Mucosa of gallbladder (tissue), 1 donor: ENCODE results near the gene NPAS2. TPM values are rescaled to one million over a fixed set of nuclear protein-coding genes. Genes with fewer than 3 reads are reported as not detected.
A peak's percentile ranks its signal among the peaks of the same experiment; 100 is the strongest.

ENCODE experiments used
- DNase-seq: peaks from one replicate; pipeline ENCODE4 v3.0.0-alpha.2; 2020; ENCODE audit warnings: low spot score
- total RNA-seq: library from RNA; stranded (reverse); gene quantifications from one replicate; pipeline ENCODE4 v1.2.1, GENCODE V29; 2021
- donor health status: DM: no; HTN: no; CAD: no.

The NPAS2 gene
- total RNA-seq, 1 donor from 2014 or later, result 47.4 TPM

DNA sequence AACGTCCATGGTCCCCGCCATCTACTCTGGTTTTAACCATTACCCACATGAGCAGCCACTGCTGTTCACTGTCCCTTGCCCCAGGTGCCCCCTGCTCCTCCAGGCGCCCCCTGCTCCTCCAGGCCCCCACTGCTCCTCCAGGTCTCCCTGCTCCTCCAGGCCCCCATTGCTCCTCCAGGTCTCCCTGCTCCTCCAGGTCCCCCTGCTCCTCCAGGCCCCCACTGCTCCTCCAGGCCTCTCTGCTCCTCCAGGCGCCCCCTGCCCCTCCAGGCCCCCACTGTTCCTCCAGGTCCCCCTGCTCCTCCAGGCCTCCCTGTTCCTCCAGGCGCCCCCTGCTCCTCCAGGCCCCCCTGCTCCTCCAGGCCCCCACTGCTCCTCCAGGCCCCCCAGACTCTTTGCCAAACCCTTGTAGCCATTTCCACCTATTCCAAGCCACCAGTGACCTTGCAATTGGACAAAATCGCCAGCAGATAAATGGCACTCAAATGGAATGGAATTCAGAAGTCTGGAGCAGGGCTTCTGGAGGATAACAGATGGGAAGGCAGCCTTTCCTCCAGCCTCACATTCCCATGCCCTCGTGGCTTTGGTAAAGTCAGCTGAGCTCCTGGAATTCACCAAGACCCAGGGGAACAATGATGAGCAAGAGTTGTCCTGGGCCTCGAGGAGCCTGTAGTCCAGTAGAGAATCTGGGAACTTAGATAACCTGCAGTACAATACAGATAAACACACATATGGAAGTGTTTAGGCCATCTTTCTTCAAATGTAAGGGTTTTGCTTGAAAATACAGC, 168.9 kb downstream of the NPAS2 start:
- DNase-seq, result no peak

DNA sequence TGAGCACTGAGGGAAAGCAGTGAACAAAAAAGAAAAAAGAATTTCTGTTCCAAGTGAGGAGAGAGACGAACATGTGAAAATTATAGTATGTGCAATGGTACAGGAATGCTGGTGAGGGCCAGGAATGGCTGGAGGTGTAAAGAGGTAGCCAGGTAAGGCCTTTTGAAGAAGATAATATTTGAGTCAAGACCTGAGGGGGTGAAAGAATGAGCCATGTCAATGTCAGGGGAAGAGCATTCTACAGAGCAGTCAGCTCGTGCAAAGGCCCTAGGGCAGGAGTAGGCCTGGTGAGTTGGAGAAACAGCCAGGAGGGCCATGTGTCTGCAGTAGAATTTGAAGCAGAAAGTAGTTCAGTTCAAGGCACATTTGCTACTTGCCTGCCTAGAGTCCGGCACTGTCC, 169.7 kb downstream of the NPAS2 start:
- no peak for DNase-seq

DNA sequence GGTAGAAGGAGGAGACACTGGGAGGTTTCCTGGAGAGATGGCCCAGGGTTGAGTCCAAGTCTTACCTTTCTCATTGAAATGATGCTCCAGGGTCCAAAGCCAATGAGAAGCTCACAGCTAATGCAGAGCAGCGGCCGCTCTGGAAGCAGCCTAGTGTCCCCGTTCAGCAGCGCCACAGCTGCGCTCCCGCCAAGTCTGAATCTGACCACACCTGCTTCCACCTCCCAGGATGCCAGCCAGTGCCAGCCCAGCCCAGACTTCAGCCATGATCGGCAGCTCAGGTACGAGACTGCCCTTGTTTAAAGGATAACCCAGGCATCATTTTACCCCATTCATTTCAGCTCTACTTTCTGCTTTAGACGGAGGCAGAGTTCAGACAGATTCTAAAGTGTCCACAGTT, 170.2 kb downstream of the NPAS2 start:
- no peak for DNase-seq

DNA sequence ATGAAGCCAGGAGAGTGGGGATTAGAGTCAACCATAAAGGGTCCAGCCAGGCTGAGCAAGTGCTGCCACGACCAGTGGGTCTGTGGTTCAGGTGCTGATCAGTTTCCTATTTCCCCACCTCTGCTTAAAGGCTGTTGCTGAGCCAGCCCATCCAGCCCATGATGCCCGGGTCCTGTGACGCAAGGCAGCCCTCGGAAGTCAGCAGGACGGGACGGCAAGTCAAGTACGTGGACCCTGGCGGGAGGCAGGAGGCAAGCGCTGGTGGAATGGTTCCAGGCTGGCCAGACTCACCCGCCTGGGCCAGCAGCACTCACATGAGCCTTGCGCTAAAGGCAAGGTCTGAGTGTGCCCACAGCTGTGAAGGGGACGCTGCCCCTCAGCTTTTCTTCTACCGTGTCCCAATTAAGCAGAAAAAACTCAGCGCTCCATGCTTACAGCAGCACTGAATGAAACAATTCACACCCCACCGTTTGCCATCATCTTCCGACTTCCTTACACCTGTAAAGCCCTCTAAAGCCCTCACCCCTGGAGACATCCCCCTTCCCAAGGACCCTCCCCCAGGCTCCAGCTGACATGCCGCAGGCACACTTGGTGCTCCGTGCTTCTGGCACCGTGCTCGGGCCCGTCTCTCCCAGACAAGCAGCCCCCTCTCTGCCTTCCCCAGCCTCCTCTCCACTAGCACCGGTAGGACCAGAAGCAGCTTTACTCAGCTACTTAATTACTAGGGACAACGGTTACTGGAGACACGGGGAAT, 170.9 kb downstream of the NPAS2 start:
- no peak for DNase-seq

DNA sequence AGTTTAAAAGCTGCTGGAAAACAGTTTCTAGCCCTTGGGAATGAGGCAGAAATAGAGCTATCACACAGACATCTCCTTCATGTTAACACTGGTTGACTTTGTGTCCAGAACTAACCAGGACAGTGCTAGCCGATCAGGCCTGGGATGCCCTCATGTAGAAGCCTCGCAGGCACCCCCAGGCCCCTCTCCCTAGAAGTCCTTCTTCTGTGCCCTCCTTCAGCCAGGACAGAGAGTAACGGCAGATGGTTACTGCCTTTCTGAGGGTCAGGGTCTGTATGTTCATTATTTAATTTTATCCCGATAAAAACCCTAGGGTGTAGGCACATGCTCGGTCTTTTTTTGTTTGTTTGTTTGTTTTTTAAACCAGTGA, 171.4 kb downstream of the NPAS2 start:
- no peak for DNase-seq

DNA sequence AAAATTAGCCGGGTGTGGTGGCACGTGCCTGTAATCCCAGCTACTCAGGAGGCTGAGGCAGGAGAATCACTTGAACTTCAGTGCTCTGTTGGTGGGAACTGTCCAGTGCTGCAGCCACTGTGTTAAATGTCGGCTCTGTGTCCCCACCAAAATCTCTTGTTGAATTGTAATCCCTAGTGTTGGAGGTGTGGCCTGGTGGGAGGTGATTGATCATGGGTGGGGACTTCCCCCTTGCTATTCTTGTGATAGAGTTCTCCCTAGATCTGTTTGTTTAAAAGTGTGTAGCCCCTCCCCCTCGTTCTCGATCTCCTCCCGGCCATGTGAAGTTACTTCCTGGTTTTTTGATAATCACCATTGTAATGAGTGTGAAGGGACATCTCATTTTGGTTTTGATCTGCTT, 172.3 kb downstream of the NPAS2 start:
- no peak for DNase-seq

DNA sequence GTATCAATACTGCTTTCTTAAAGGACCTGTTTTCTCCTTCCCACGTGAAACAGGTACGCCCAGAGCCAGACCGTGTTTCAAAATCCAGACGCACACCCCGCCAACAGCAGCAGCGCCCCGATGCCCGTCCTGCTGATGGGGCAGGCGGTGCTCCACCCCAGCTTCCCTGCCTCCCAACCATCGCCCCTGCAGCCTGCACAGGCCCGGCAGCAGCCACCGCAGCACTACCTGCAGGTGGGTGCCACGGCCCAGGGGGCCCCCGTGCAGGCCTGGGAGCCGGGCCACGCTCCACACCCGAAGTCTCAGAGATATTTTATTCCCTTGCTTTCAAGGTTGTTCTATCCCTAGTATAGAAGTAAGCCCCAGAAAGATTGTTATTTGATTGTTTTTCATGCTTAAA, 173.4 kb downstream of the NPAS2 start:
- no peak for DNase-seq

DNA sequence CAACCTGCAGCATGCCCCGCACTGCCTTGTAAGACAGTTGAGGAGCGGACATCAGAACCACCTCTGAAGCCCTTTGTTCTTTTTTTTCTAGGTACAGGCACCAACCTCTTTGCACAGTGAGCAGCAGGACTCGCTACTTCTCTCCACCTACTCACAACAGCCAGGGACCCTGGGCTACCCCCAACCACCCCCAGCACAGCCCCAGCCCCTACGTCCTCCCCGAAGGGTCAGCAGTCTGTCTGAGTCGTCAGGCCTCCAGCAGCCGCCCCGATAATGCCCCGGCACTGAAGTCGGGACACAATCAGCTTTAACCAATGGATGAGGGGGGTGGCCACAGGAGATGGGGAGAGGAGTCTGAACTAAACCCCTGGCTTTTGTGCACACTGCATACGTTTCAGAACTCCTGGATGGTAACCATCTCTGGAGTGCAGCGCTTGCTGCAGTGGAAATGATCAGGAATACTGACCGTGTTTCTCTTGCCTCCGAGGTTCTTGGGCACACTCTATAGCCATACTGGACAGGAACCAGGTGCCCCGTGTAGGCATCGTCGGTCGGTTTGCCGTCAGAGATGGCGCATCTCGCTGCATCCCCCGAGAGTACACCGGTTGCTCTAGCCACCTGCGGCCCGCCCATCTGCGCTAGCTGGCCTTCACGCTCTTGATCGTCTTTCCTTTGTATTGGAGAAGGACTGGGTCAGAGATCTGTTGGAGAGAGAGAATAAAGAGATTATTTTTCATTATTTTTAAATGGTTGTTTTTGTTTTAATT, 175.6 kb downstream of the NPAS2 start:
- no peak for DNase-seq

DNA sequence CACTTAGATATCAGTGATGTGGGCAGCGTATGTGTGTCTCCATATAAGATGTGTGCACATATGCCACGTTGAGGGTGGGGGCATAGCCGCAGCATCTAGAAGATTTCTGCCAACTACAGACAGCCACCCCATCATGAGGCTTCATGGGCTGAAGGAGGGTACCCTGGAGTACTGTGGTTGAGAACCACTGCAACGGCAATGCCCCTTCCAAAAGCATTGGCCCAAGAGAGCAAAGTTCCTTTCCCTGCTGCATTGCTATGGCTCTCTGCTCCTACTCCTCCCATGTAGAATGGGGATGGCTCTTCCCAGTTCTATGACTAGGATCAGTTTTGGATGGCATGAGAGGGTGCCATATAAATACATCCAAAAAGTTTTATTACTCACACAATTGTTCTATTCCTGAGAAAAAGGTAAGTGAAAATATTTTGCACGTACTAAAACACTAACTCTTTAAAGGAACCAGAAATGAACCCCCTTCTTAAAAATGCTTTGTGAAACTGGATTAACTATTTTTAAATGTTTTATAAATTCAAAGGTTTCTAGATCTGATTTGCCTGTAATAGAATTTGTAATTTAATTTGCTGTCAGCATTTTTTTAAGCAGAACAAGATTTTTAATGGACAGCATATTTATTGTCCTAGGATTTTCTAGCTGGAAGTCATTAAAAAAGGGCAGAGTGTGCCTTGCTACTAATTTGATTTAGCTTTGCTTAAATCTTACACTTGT, 177.7 kb downstream of the NPAS2 start:
- no peak for DNase-seq

DNA sequence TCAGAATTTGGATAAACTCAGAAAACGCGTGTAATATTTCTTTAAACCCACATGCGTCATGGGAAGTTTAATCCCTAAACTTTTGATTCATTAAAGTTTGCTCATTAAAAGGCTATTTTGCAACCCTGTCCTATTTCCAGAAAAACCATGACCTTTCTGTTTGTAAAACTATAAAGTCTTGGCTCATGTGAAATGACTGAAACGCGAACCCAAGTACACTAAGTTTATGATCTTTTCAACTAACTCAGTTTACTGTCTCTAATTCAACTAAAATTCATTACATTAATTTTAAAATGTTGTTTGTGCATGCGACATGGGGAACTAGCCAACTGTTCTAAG, 178.3 kb downstream of the NPAS2 start:
- DNase-seq, result no peak

DNA sequence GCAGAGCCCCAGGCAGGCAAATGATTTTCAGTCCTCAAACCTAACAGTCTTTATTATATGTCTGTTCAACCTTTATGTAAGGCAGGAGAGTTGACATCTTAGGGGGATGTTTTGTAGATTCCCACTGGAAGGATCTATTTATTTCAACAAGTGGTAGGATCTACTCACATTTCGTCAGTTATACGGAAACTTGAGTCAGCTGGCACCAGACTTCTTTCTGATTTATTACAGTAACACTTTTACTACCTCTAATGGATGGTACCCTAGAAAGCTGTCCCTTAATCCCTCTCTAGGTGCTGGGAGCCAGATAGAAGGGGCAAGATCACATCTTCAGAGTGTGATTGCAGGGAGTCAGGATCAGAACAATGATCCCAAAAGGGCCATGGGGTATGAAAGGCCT, 180.1 kb downstream of the NPAS2 start:
- DNase-seq, result no peak

DNA sequence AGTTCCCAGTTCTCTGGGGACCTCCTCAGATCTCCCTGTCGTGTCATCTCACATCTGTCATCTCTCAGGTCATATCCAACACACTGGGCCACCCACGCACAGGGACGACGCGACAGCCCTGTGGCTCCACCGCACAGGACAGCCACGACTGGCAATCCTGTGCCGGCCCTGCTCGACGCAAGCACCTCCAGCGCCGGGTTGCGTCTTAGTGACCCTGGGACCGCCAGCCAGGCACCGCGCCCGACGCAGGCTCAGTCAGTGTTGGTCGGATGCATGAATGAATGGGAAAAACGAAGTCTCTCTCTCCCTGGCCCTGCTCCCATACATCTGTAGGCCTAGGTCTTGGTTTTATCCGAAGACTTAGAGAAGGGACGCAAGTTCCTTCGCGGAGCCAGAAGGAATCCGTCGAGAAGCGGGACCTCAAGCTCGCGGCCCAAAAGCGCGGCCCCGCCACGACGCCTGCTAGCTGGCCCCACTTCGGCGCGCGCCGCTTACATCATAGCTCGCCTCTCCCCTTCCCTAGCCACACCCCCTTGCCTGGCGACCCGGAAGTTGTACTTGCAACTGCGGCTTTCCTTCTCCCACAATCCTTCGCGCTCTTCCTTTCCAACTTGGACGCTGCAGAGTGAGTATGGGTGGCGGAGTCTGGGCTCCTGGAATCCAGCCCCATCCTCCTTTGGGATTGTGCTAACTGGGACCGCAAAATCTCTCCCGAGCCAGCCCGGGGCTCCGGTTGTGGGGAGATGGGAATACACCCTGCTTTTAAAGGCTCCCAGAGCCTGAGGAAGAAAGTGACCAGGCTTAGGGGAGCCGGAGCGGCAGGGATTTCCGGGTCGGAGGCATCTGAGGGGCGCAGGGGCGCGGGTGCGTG, 182.0 kb downstream of the NPAS2 start, which contains the start of gene RPL31:
TSS of gene RPL31 (plus strand) at position 599 of the 871 bp plus-strand sequence. CDS start 413 bp downstream, outside the sequence.
- peak; percentile 96 for DNase-seq

DNA sequence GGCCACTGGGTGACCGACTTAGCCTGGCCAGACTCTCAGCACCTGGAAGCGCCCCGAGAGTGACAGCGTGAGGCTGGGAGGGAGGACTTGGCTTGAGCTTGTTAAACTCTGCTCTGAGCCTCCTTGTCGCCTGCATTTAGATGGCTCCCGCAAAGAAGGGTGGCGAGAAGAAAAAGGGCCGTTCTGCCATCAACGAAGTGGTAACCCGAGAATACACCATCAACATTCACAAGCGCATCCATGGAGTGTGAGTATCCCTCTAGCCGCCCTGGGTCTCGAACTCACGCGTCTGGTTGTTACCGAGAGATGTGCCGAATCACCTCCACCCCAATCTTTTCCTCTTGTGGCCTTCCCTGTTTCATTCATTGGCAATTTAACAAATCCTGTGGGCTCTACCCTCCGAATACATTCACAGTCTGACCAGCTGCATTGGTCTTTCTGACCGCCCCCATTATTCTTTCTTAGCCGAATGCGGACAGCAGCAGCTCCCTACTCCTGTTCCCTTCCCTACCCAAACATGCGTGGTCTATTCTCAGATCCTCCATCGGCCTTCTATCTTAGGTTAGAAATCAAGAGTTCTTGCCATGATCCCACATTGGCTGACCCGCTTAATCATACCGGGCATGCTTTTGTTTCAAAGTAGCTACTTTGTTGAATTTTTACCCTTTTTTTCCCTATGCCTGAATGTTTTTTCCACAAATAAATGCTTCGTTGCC, 182.8 kb downstream of the NPAS2 start:
- DNase-seq, result no peak

DNA sequence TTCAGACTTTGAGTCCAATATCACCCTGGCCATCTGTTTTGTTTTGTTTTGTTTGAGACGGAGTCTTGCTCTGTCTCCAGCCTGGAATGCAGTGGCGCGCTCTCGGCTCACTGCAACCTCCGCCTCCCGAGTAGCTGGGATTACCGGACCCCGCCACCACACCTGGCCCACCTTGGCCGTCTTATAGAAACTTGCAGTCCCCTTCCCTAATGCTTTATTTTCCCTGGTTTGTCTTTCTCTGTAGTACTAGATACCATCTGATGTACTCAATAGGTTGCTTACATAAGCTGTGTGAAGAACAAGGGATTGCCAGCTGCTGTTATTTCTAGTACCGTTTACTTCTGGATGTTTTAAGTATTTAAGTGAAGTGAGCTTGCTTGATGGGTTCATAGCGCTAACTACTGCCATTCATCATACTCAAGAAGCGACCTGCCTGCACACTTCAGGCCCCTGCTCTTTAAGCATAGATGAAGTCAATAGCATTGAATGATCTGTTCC, 183.4 kb downstream of the NPAS2 start:
- no peak for DNase-seq

DNA sequence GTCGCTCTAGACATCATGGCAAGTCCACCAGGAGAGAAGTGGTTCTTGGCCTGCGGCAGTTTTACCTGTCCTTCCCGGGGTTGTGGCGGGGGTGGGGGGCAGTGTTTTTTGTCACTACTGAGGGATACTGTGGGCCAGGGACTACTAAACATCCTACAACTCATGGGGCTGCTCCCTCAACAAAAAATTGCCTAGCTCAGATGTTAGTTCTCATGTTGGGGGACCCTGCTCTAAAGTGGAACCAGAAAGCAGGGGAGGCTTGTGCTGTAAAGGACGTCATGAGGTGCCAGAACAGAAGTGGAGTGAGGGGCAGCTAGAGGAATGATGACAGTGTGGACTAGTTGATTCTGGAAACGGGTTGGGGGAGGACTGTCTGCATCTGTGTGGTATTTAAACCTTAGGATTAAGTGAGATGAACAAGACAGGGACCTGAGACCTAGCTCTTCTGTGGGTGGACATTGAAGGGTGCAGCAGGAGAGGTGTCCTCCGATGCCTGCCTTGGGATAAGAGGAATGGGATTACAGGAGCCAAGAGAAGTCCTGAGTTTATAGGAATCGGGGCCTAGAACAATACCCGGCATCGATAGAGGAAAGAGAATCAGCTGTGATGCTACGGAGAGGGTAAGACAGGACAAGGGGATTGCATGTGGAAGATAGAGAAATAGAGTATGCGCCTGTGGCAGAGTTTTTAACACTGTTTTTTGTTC, 184.8 kb downstream of the NPAS2 start:
- DNase-seq, result no peak

DNA sequence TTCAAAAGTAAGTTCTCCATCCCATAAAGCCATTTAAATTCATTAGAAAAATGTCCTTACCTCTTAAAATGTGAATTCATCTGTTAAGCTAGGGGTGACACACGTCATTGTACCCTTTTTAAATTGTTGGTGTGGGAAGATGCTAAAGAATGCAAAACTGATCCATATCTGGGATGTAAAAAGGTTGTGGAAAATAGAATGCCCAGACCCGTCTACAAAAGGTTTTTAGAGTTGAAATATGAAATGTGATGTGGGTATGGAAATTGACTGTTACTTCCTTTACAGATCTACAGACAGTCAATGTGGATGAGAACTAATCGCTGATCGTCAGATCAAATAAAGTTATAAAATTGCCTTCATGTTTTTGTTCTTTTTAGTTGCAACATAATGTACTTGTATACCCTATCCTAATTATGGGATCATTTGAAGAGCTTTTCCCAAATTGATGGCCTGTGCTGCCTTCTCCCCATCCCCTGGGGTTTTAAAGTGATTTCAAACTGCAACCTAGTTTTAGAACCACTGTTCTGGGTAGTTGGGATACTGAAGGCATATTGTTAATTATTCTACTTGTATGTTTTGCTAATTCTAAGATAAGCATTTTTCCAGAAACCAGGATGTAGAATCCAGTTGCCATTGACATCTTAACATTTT, 186.3 kb downstream of the NPAS2 start:
- DNase-seq, result no peak

DNA sequence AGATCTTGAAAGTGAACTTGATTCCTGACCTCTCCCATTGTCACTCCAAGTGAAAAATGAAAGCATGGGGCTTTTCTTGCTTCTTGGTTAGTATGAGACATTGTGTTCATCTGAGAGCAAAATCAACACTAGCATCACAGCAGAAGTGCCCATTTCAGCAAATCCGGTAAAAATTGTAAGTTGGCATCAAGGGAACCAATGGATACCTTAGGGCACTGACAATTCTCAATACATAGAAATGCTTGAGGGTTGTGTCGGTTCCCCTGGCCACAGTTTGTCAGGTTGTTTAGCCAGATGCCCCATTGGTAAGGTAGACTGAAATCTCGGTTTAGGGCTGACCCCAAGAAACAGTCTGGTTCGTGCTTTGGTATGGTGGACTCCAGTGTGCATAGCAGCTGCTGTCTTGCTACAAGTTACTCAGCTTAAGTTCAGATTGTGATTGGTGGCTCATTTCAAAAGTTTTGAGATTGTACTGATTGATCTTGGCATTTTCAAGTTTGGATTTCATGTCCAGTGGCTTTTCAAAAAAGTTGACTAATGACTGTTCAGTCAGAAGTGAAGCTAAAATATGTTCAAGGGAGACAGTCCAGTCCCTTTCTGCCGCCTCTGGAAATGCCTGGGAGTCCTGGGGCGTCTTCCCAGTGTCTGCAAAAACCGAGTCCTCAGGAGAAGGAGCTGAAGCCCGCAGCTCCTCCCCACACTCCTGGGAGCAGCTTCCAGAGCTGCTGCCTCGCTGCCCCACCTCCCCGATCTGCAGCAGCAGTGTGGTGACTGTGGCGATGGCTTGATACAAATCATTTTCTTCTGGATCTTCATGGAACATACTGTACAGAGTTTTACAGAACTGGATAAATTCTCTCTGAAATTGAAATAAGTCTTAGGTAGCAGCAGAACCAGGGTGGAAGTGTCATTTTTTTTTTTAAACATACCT, 187.7 kb downstream of the NPAS2 start:
- no peak for DNase-seq

DNA sequence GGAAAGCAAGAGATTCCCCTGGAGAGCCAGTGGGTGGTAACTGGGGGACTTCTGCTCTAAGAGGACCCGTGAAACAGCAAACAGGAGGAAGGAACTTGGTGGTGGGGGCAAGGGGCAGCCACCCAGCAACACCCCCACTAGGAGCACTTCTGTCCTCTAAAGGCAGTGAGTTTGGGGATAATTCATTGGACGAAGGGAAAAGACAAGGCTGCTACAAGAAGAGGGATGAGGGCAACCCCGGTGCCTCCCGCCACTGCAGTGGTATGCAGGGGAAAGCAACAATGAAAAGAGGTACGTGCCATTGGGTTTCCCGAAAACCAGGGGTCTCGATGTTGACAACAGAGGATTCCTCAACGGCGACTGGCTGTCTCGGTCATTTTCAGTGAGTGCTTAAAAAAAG, 191.2 kb downstream of the NPAS2 start:
- no peak for DNase-seq
